Neural progenitor cell (in vitro differentiated cells): ENCODE data around the gene MTR.

Experiments
- EZH2 ChIP-seq: fragments of 200-600 bp; sonication (generic); IDR thresholded peaks from 2 replicates; pipeline ENCODE4 v1.6.1; 2017; ENCODE audit warnings: antibody characterized with exemption, mild to moderate bottlenecking, moderate library complexity
- EZH2phosphoT487 ChIP-seq: fragments of 200-600 bp; sonication (generic); IDR thresholded peaks from 2 replicates; pipeline ENCODE4 v1.6.1; 2017; ENCODE audit warnings: antibody characterized with exemption
- TF ChIP-seq, protein P1 (sequence below): fragments of 200-600 bp; sonication (generic); IDR thresholded peaks from 2 replicates; pipeline ENCODE4 v1.5.1; 2017; ENCODE audit warnings: antibody characterized with exemption, mild to moderate bottlenecking

DNA sequence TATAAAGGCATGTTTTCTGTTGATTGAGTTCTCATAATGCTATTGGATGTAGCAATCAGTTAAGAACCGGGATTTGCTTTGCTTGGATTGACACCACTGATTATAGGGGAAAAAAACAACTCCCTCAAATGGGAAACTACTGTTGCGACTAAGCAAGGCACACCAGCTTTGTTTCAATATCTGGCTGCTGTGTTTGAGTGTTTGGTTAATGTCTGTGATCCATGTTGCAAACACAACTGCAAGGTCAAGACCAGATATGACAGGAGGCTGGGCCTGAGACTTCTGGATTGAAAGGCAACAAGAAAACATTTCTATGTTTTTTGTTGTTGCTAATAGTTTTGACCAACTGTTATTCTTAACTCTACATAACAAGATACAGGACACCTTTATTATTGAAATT lies 50.7 kb downstream of the MTR start:
- TF ChIP-seq, protein P1, sequence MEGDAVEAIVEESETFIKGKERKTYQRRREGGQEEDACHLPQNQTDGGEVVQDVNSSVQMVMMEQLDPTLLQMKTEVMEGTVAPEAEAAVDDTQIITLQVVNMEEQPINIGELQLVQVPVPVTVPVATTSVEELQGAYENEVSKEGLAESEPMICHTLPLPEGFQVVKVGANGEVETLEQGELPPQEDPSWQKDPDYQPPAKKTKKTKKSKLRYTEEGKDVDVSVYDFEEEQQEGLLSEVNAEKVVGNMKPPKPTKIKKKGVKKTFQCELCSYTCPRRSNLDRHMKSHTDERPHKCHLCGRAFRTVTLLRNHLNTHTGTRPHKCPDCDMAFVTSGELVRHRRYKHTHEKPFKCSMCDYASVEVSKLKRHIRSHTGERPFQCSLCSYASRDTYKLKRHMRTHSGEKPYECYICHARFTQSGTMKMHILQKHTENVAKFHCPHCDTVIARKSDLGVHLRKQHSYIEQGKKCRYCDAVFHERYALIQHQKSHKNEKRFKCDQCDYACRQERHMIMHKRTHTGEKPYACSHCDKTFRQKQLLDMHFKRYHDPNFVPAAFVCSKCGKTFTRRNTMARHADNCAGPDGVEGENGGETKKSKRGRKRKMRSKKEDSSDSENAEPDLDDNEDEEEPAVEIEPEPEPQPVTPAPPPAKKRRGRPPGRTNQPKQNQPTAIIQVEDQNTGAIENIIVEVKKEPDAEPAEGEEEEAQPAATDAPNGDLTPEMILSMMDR: no peak
- TF ChIP-seq EZH2 (no peak), EZH2phosphoT487 (no peak)
